Measurements from ENCODE around the gene AGAP2. TPM values are rescaled to one million over a fixed set of nuclear protein-coding genes. Genes with fewer than 3 reads are reported as not detected.

Gene AGAP2
- total RNA-seq, 1 experiment from 2014 or later = 2.0 TPM

- TF ChIP-seq ZNF425 (CRISPR knock-in tag; conservative IDR thresholded peaks at IDR 0.05) = no peak
- TF ChIP-seq GABPB1 (CRISPR knock-in tag; IDR thresholded peaks at IDR 0.05) = no peak
- TF ChIP-seq GRHL2 (CRISPR knock-in tag; IDR thresholded peaks at IDR 0.05; ENCODE audit: insufficient replicate concordance, severe bottlenecking) = no peak
Measured at GRCh38 chr12:57734591-57734990, 4.0 kb downstream of the AGAP2 start (continued).

GRCh38 chr12:57733928-57734327, 4.6 kb downstream of the AGAP2 start:
- no peak for DNase-seq (ENCODE audit: low spot score)
- ATAC-seq = no peak
- peaks cover 19% of the 10 kb centered on the region for H3K4me1 Mint-ChIP-seq
- ChIA-PET CTCF (interaction anchor here (1.7 to 6.6 kb wide), 2 partner anchors 9 to 23 kb away, joined by 5 to 146 read pairs; no protein-coding TSS in a partner anchor), POLR2A (no interaction called here)
- H3K9me3 Mint-ChIP-seq = no peaks in the 10 kb centered on the region
- no peak overlapping the region for H3K4me3 Mint-ChIP-seq
- no peak overlapping the region for H3K27ac Mint-ChIP-seq
- H3K27me3 Mint-ChIP-seq (ENCODE audit: low read depth) = peaks cover 95% of the 10 kb centered on the region
- H3K36me3 Mint-ChIP-seq = no peaks in the 10 kb centered on the region
- TF ChIP-seq ELF4 (CRISPR knock-in tag; IDR thresholded peaks at IDR 0.05; ENCODE audit: low read depth) (no peak), ZNF219 (CRISPR knock-in tag; IDR thresholded peaks at IDR 0.05; ENCODE audit: borderline replicate concordance) (no peak), ZNF512 (CRISPR knock-in tag; IDR thresholded peaks at IDR 0.05; ENCODE audit: borderline replicate concordance) (no peak), ZNF532 (CRISPR knock-in tag; IDR thresholded peaks at IDR 0.05; ENCODE audit: borderline replicate concordance) (no peak), JUN (CRISPR knock-in tag; IDR thresholded peaks at IDR 0.05) (no peak), PRRX2 (CRISPR knock-in tag; IDR thresholded peaks at IDR 0.05) (no peak), RORB (CRISPR knock-in tag; IDR thresholded peaks at IDR 0.05) (no peak), CBFB (CRISPR knock-in tag; IDR thresholded peaks at IDR 0.05; ENCODE audit: low read depth) (no peak), E2F1 (CRISPR knock-in tag; IDR thresholded peaks at IDR 0.05) (no peak), SMAD4 (CRISPR knock-in tag; IDR thresholded peaks at IDR 0.05) (no peak), FOXP1 (CRISPR knock-in tag; IDR thresholded peaks at IDR 0.05; ENCODE audit: borderline replicate concordance) (no peak), GRHL2 (CRISPR knock-in tag; IDR thresholded peaks at IDR 0.05; ENCODE audit: insufficient replicate concordance, severe bottlenecking) (no peak), ZNF281 (CRISPR knock-in tag; IDR thresholded peaks at IDR 0.05) (no peak), ZSCAN18 (CRISPR knock-in tag; IDR thresholded peaks at IDR 0.05) (no peak), STAT6 (CRISPR knock-in tag; conservative IDR thresholded peaks at IDR 0.05; ENCODE audit: low read depth) (no peak), NR1H2 (CRISPR knock-in tag; IDR thresholded peaks at IDR 0.05) (no peak), ZNF138 (CRISPR knock-in tag; conservative IDR thresholded peaks at IDR 0.05) (no peak), TEAD4 (CRISPR knock-in tag; IDR thresholded peaks at IDR 0.05) (no peak)
